ENCODE measurements around the gene QSOX2. TPM values are rescaled to one million over a fixed set of nuclear protein-coding genes. Genes with fewer than 3 reads are reported as not detected.

Gene QSOX2
- total RNA-seq, 1 donor from 2014 or later: 14.0 TPM

GRCh38 chr9:136187683-136188586 is 57.7 kb downstream of the QSOX2 start:
- Mint-ChIP-seq H3K27ac (ENCODE audit: unreplicated experiment) (no peak overlapping the region), H3K4me3 (ENCODE audit: unreplicated experiment) (no peak overlapping the region), H3K36me3 (ENCODE audit: low read depth, unreplicated experiment) (no peaks in the 10 kb centered on the region), H3K4me1 (ENCODE audit: unreplicated experiment) (no peaks in the 10 kb centered on the region), H3K9me3 (ENCODE audit: unreplicated experiment) (no peaks in the 10 kb centered on the region), H3K27me3 (ENCODE audit: unreplicated experiment) (peaks cover 8% of the 10 kb centered on the region)
- TF ChIP-seq, protein P1, sequence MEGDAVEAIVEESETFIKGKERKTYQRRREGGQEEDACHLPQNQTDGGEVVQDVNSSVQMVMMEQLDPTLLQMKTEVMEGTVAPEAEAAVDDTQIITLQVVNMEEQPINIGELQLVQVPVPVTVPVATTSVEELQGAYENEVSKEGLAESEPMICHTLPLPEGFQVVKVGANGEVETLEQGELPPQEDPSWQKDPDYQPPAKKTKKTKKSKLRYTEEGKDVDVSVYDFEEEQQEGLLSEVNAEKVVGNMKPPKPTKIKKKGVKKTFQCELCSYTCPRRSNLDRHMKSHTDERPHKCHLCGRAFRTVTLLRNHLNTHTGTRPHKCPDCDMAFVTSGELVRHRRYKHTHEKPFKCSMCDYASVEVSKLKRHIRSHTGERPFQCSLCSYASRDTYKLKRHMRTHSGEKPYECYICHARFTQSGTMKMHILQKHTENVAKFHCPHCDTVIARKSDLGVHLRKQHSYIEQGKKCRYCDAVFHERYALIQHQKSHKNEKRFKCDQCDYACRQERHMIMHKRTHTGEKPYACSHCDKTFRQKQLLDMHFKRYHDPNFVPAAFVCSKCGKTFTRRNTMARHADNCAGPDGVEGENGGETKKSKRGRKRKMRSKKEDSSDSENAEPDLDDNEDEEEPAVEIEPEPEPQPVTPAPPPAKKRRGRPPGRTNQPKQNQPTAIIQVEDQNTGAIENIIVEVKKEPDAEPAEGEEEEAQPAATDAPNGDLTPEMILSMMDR (IDR thresholded peaks at IDR 0.05; ENCODE audit: unreplicated experiment): no peak
- no peak for DNase-seq (ENCODE audit: low spot score)

DNA sequence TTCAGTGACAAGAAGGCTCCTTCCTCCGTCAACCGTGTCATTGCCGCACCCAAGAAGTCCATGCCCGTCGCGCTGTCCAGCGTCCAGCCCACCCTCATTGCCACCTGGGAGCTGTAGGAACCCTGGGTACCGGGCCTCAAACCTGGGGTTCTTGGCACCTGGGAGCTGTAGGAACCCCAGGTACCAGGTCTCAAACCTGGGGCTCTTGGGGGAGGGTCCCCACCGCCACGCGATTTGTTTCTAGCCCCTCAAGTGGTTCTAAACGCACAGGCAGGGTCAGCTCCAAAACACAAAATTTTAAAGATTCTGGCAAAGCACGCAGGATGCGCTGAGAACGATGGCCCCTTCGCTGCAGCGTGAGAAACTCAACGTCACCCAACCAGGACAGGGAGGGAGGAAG is 58.4 kb downstream of the QSOX2 start:
- DNase-seq (ENCODE audit: low spot score): no peak
- no peaks in the 10 kb centered on the region for H3K9me3 Mint-ChIP-seq (ENCODE audit: unreplicated experiment)

GRCh38 chr9:136186386-136186785 is 59.2 kb downstream of the QSOX2 start:
- peaks cover 9% of the 10 kb centered on the region for H3K27me3 Mint-ChIP-seq (ENCODE audit: unreplicated experiment)
- H3K9me3 Mint-ChIP-seq (ENCODE audit: unreplicated experiment): no peaks in the 10 kb centered on the region
- TF ChIP-seq, protein P1 (IDR thresholded peaks at IDR 0.05; ENCODE audit: unreplicated experiment): no peak
- H3K36me3 Mint-ChIP-seq (ENCODE audit: low read depth, unreplicated experiment): no peaks in the 10 kb centered on the region
- H3K27ac Mint-ChIP-seq (ENCODE audit: unreplicated experiment): no peak overlapping the region
- no peak overlapping the region for H3K4me3 Mint-ChIP-seq (ENCODE audit: unreplicated experiment)
- no peaks in the 10 kb centered on the region for H3K4me1 Mint-ChIP-seq (ENCODE audit: unreplicated experiment)
- no peak for DNase-seq (ENCODE audit: low spot score)

More for the DNA sequence above, 58.4 kb downstream of the QSOX2 start:
- no peaks in the 10 kb centered on the region for H3K36me3 Mint-ChIP-seq (ENCODE audit: low read depth, unreplicated experiment)
- H3K27me3 Mint-ChIP-seq (ENCODE audit: unreplicated experiment): peaks cover 9% of the 10 kb centered on the region
- no peak overlapping the region for H3K27ac Mint-ChIP-seq (ENCODE audit: unreplicated experiment)
- H3K4me1 Mint-ChIP-seq (ENCODE audit: unreplicated experiment): no peaks in the 10 kb centered on the region
- TF ChIP-seq, protein P1 (IDR thresholded peaks at IDR 0.05; ENCODE audit: unreplicated experiment): no peak
- no peak overlapping the region for H3K4me3 Mint-ChIP-seq (ENCODE audit: unreplicated experiment)

DNA sequence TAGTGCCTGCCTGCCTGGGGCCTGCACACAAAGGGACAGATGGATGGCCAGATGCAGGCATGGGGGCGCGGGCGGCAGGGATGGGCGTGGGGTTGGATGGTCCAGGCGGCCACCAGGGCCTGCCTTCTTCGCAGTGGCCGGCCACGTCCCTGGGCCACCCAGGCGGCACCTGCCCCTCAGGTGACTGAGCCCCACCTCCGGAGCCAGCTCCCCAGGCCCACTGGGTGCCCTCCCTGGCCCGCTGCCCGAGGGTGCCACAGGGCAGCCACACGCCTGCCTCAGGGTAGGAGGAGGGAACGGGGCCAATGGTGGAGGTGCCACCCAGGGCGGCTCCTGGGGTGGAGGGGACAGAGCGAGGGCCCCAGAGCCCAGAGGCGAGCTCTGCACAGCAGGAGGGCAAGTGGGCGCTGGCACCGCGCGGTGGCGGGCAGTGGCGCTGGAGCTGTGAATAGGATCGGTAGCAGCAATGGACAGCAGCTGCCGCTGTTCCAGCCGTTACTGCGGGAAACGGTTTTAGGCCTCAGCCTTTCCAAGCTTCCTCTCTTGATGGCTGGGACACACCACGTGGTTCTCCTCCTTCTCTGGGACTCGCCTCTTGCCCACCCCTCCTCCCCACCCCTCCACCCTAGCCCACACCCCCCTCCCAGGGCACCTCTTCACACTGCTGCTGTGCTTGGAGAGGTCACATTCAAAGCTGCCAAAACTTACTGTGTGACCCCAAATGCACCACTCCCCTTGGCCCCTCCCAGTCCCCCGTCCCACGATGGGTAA is 59.8 kb downstream of the QSOX2 start:
- H3K27me3 Mint-ChIP-seq (ENCODE audit: unreplicated experiment): peaks cover 6% of the 10 kb centered on the region
- TF ChIP-seq, protein P1 (IDR thresholded peaks at IDR 0.05; ENCODE audit: unreplicated experiment): no peak
- no peaks in the 10 kb centered on the region for H3K4me1 Mint-ChIP-seq (ENCODE audit: unreplicated experiment)
- H3K9me3 Mint-ChIP-seq (ENCODE audit: unreplicated experiment): no peaks in the 10 kb centered on the region
- DNase-seq (ENCODE audit: low spot score): no peak
- H3K27ac Mint-ChIP-seq (ENCODE audit: unreplicated experiment): no peak overlapping the region
- no peak overlapping the region for H3K4me3 Mint-ChIP-seq (ENCODE audit: unreplicated experiment)
- no peaks in the 10 kb centered on the region for H3K36me3 Mint-ChIP-seq (ENCODE audit: low read depth, unreplicated experiment)
